Esophagus squamous epithelium (tissue), 5 donors: ENCODE data around the gene MOB3B. TPM values are rescaled to one million over a fixed set of nuclear protein-coding genes. Genes with fewer than 3 reads are reported as not detected.

Experiments
- DNase-seq: peaks from one replicate; lab custom pipeline; 2025; lab: John Stamatoyannopoulos, UW
- H3K27ac ChIP-seq, 4 donors: fragments of 200-600 bp; sonication (generic); one replicate each; pipeline ENCODE4 v1.5.1; 2016 to 2019; ENCODE audit warnings: mild to moderate bottlenecking in 1 of 4
- H3K27me3 ChIP-seq, 4 donors: fragments of 200-600 bp; sonication (generic); 1 replicate in 3 of 4; 2 replicates in 1 of 4; pipeline versions ENCODE4 v1.5.1 to v1.6.0; 2017 to 2021; ENCODE audit warnings: antibody characterized with exemption in 1 of 4
- H3K36me3 ChIP-seq, 3 donors: fragments of 200-600 bp; sonication (generic); one replicate each; pipeline ENCODE4 v1.5.1; 2016 to 2019
- H3K4me1 ChIP-seq, 3 donors: fragments of 200-600 bp; sonication (generic); one replicate each; pipeline ENCODE4 v1.5.1; 2017 to 2019
- H3K4me3 ChIP-seq, 4 donors: fragments of 200-600 bp; sonication (generic); 1 replicate in 3 of 4; 2 replicates in 1 of 4; pipeline ENCODE4 v1.5.1; 2016 to 2019; ENCODE audit warnings: mild to moderate bottlenecking in 2 of 4, moderate library complexity in 1 of 4
- H3K9me3 ChIP-seq, 3 donors: fragments of 200-600 bp; sonication (generic); one replicate each; pipeline ENCODE4 v1.5.1; 2016 to 2019
- POLR2A ChIP-seq, 4 donors: fragments of 450-650 bp; IDR thresholded peaks; one replicate each; pipeline ENCODE4 v1.6.1; 2017; ENCODE audit warnings: antibody characterized with exemption in 4 of 4, mild to moderate bottlenecking in 4 of 4, moderate library complexity in 3 of 4
- WGBS, 2 donors: methylation state at CpG; one replicate each; pipeline ENCODE4 v1.1.5; 2018; 5-methylcytosine and 5-hydroxymethylcytosine counted together
- intact Hi-C: fragments of 100-400 bp; cut with DNase I; formaldehyde crosslinking; loops from one replicate; pipeline ENCODE4 v1.15.0; 2022
- total RNA-seq, 4 donors: library from RNA; depleted of rRNA; stranded (reverse); fragments of >200 nt; gene quantifications; one replicate each; pipeline ENCODE4 v1.1.0, GENCODE V29; 2016
- TF ChIP-seq, protein P1 (sequence below), 6 experiments: fragments of 450-650 bp in 4 of 6; fragments of 200-600 bp in 2 of 6; sonication (generic) in 2 of 6; IDR thresholded peaks; one replicate each; pipeline ENCODE4 v1.5.1; 2016 to 2019; ENCODE audit warnings: antibody characterized with exemption in 6 of 6, mild to moderate bottlenecking in 4 of 6, moderate library complexity in 4 of 6
- donor health status: DM: yes; HTN: yes; CAD: no.

The MOB3B gene
- total RNA-seq, 4 donors from 2014 or later, result 2.2 to 7.6 (median 5.2) TPM

DNA sequence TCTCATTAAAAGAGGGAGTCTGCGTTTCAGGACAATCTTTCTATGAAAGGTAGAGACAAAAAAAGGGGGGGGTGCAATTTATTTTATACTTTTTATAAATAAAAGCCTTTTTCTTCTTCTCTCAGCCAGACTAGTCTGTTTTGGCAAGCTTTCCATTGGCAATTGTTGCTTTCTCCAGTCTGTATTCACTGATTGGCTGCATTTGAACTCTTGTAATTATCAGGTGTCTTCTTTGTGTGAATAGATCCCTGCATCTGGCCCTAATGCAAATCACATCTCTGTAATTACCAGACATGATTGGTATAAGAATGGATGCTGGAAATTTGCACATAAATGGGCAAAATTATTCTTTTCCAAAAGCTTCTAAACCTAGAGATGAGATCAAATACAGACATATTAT is 225.1 kb downstream of the MOB3B start:
- TF ChIP-seq, protein P1, sequence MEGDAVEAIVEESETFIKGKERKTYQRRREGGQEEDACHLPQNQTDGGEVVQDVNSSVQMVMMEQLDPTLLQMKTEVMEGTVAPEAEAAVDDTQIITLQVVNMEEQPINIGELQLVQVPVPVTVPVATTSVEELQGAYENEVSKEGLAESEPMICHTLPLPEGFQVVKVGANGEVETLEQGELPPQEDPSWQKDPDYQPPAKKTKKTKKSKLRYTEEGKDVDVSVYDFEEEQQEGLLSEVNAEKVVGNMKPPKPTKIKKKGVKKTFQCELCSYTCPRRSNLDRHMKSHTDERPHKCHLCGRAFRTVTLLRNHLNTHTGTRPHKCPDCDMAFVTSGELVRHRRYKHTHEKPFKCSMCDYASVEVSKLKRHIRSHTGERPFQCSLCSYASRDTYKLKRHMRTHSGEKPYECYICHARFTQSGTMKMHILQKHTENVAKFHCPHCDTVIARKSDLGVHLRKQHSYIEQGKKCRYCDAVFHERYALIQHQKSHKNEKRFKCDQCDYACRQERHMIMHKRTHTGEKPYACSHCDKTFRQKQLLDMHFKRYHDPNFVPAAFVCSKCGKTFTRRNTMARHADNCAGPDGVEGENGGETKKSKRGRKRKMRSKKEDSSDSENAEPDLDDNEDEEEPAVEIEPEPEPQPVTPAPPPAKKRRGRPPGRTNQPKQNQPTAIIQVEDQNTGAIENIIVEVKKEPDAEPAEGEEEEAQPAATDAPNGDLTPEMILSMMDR (IDR thresholded peaks at IDR 0.05), result no peak
- no peak for TF ChIP-seq POLR2A (IDR thresholded peaks at IDR 0.05)
- WGBS, 2 donors, result 74 to 88% methylated on average over 1 of the region's 1 CpG
- DNase-seq, result no peak
- no peak overlapping the region for H3K27ac ChIP-seq
- no peaks in the 10 kb centered on the region for H3K36me3 ChIP-seq
- H3K27me3 ChIP-seq, result no peaks in the 10 kb centered on the region
- H3K9me3 ChIP-seq, result no peaks in the 10 kb centered on the region
- no peak overlapping the region for H3K4me3 ChIP-seq
- no peaks in the 10 kb centered on the region for H3K4me1 ChIP-seq
- intact Hi-C loops, result no loop called here

DNA sequence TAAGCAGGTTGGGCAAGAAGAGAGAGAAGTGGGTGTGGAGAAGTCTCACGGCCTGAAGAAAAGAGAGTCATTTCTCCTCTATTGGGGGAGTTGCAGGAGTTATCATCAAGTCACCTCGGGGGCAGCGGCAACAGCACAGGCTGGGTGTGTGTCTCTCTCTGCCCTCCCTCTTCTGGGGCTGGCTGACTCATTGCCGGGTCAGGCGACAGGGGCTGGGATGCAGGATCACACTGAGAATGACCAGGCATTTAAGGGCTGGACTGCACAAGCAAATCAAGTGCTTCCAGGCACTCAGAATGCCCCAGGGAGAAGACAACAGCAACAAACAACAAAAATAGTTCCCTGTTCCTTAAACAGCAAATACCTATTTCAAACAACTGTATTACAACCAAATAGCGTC is 226.4 kb downstream of the MOB3B start:
- H3K27ac ChIP-seq, result no peak overlapping the region
- DNase-seq, result no peak
- H3K4me3 ChIP-seq, result no peak overlapping the region
- no peaks in the 10 kb centered on the region for H3K27me3 ChIP-seq
- no peak for TF ChIP-seq POLR2A (IDR thresholded peaks at IDR 0.05)
- TF ChIP-seq, protein P1 (IDR thresholded peaks at IDR 0.05), result no peak
- H3K9me3 ChIP-seq, result no peaks in the 10 kb centered on the region
- 57 to 59% methylated on average over 2 to 5 of the region's 6 CpGs for WGBS, 2 donors
- intact Hi-C loops, result no loop called here
- no peaks in the 10 kb centered on the region for H3K36me3 ChIP-seq
- no peaks in the 10 kb centered on the region for H3K4me1 ChIP-seq

DNA sequence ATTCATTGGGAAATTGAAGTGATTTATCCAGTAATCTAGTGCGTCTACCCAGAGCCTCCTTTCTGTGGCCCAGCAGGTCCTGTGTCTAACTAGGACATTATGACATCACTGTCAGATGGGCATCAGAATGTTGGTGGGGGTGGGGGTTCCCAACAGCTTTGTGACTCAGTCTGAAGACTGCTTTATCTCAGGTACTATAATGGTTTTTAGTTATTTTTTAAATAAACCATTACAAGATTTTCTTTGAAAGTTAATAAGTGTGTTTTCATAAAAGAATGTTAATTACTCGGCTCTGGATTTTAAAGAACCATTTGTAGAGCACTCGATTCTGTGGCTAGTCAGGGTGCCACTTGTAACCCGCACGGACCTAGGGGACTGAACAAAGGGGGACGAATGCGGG is 232.6 kb downstream of the MOB3B start, which contains the start of gene EQTN:
TSS of gene EQTN (minus strand) at position 101 of the 400 bp plus-strand sequence. CDS start at position 6, 95 bp downstream.
- no peak for DNase-seq
- 76 to 77% methylated on average over 7 of the region's 7 CpGs for WGBS, 2 donors
- Histone ChIP-seq H3K36me3 (no peaks in the 10 kb centered on the region), H3K27ac (no peak within 1 kb of the TSS), H3K4me3 (no peak within 1 kb of the TSS), H3K9me3 (no peaks in the 10 kb centered on the region), H3K4me1 (no peaks in the 10 kb centered on the region), H3K27me3 (no peaks in the 10 kb centered on the region)
- intact Hi-C loops, result no loop called here
- no peak for TF ChIP-seq POLR2A (IDR thresholded peaks at IDR 0.05)
- TF ChIP-seq, protein P1 (IDR thresholded peaks at IDR 0.05), result no peak

DNA sequence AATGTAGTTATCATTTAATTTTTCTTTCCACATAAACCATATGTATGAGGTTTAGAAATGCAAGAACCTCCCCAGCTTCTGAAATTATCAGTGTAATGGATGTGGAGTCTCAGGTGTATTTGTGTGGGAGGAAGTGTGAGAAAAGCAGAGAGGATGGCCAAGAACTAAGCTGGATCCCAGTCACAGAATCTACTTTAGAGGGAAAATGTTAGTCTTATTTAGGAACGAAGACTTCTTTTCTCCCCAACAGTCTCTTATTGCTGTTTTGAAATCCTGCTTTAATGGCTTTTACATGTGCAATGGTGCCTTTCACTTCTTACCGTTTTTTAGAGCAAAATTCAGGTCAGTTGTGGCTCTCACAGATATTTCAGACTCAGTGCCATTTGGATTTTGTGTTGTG is 235.6 kb downstream of the MOB3B start:
- no peak overlapping the region for H3K4me3 ChIP-seq
- DNase-seq, result no peak
- H3K36me3 ChIP-seq, result no peaks in the 10 kb centered on the region
- H3K27ac ChIP-seq, result no peak overlapping the region
- H3K4me1 ChIP-seq, result no peaks in the 10 kb centered on the region
- no peaks in the 10 kb centered on the region for H3K27me3 ChIP-seq
- intact Hi-C loops, result no loop called here
- WGBS, 2 donors, result 60 to 68% methylated on average over 2 of the region's 2 CpGs
- H3K9me3 ChIP-seq, result no peaks in the 10 kb centered on the region
- TF ChIP-seq POLR2A (IDR thresholded peaks at IDR 0.05), result no peak
- TF ChIP-seq, protein P1 (IDR thresholded peaks at IDR 0.05), result no peak

DNA sequence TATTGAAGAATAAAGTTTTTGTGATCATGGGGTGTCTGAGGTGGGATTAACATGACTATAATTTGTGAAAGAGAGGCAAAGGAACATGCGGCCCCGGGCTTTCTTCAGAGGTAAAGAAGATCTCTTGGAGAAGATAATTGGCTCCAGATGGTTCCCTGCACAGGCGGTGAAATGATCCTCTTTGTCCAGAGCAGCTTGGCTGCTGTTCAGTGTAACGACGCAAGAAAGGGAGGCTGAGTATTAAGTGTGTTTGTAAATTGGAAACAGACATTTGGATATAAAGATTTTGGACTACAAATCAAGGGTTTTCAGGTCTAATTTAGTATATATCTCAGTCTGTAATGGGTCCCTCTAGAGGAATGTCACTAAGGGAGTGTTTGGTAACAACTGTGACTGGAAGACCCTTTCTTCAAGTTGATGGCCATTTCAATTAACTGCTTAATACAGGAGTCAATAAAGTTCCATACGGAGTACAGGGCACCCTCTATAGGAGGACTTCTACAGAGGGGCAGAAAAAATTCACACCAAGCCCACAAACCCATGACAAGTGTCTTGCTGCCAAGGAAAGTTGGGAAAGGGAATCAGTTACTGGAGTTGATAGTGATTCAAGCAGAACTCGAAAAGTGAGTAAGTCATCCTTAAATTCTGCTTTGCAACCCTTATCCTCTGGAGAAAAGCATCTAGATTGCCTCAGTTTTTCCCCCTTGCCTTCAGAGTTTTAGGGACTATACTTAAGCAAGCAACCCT is 236.8 kb downstream of the MOB3B start:
- TF ChIP-seq, protein P1 (IDR thresholded peaks at IDR 0.05), result no peak
- no peak for TF ChIP-seq POLR2A (IDR thresholded peaks at IDR 0.05)
- Histone ChIP-seq H3K27me3 (no peaks in the 10 kb centered on the region), H3K9me3 (no peaks in the 10 kb centered on the region), H3K27ac (no peak overlapping the region), H3K4me1 (no peaks in the 10 kb centered on the region), H3K4me3 (no peak overlapping the region), H3K36me3 (no peaks in the 10 kb centered on the region)
- no peak for DNase-seq
- intact Hi-C loops, result no loop called here
- WGBS, 2 donors, result 75% methylated on average over 7 of the region's 7 CpGs
